Mucosa of stomach (tissue), 1 donor: Measurements from ENCODE around the gene NFKBIZ.
A peak's percentile ranks its signal among the peaks of the same experiment; 100 is the strongest.

Experiments
- H3K27me3 ChIP-seq: one replicate; pipeline ENCODE4 v1.7.0; 2013; ENCODE audit warnings: mild to moderate bottlenecking, low read length; ENCODE audit not compliant: control insufficient read depth, insufficient read depth
- H3K36me3 ChIP-seq: one replicate; pipeline ENCODE4 v1.7.0; 2013; ENCODE audit warnings: low read length; ENCODE audit not compliant: control insufficient read depth, insufficient read depth
- H3K4me1 ChIP-seq: one replicate; pipeline ENCODE4 v1.7.0; 2013; ENCODE audit warnings: mild to moderate bottlenecking, low read length; ENCODE audit not compliant: control insufficient read depth, insufficient read depth
- H3K4me3 ChIP-seq: one replicate; pipeline ENCODE4 v1.7.0; 2013; ENCODE audit warnings: low read length
- H3K9ac ChIP-seq: one replicate; pipeline ENCODE4 v1.7.0; 2013; ENCODE audit warnings: mild to moderate bottlenecking, low read length, moderate library complexity
- H3K9me3 ChIP-seq: one replicate; pipeline ENCODE4 v1.7.0; 2013; ENCODE audit warnings: mild to moderate bottlenecking, low read length, moderate library complexity; ENCODE audit not compliant: control insufficient read depth
- donor health status: Pancreatic carcinoma.

Gene NFKBIZ

GRCh38 chr3:101845425-101845824, 3.9 kb upstream of the NFKBIZ start:
- H3K36me3 ChIP-seq = no peaks in the 10 kb centered on the region
- peaks cover 19% of the 10 kb centered on the region for H3K4me1 ChIP-seq
- H3K4me3 ChIP-seq = no peak overlapping the region
- no peaks in the 10 kb centered on the region for H3K9me3 ChIP-seq
- no peaks in the 10 kb centered on the region for H3K27me3 ChIP-seq
- H3K9ac ChIP-seq = no peak overlapping the region

DNA sequence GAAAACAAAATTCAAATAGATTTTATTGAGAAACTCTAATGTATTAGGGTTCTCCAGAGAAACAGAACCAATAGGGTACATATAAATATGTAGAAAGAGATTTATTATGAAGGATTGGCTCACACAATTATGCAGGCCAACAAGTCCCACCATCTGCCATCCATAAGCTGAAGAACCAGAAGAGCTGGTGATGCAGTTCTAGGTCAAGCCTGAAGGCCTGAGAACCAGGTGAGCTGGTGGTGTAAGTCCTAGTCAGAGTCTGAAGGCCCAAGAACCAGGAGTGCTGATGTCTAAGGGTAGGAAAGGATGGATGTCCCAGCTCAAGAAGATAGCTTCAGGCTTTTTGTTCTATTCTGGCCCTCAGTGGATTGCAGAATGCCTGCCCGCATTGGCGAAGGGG, 2.6 kb upstream of the NFKBIZ start:
- no peaks in the 10 kb centered on the region for H3K36me3 ChIP-seq
- no peaks in the 10 kb centered on the region for H3K9me3 ChIP-seq
- H3K4me1 ChIP-seq = peaks cover 19% of the 10 kb centered on the region
- no peaks in the 10 kb centered on the region for H3K27me3 ChIP-seq
- H3K9ac ChIP-seq = no peak overlapping the region
- H3K4me3 ChIP-seq = no peak overlapping the region

- H3K4me3 ChIP-seq = no peak overlapping the region
- H3K36me3 ChIP-seq = no peaks in the 10 kb centered on the region
- peak overlapping the region; percentile 3 for H3K9ac ChIP-seq
- H3K9me3 ChIP-seq = no peaks in the 10 kb centered on the region
- no peaks in the 10 kb centered on the region for H3K27me3 ChIP-seq
- H3K4me1 ChIP-seq = peaks cover 19% of the 10 kb centered on the region
Measured at GRCh38 chr3:101847328-101847727, 2.0 kb upstream of the NFKBIZ start.

- peak overlapping the region; percentile 33 for H3K4me3 ChIP-seq
- H3K9me3 ChIP-seq = no peaks in the 10 kb centered on the region
- peak overlapping the region; percentile 97 for H3K9ac ChIP-seq
- H3K4me1 ChIP-seq = peaks cover 26% of the 10 kb centered on the region
- peaks cover 3% of the 10 kb centered on the region for H3K36me3 ChIP-seq
- H3K27me3 ChIP-seq = no peaks in the 10 kb centered on the region
Measured at GRCh38 chr3:101848326-101848725, 988 bp upstream of the NFKBIZ start.

DNA sequence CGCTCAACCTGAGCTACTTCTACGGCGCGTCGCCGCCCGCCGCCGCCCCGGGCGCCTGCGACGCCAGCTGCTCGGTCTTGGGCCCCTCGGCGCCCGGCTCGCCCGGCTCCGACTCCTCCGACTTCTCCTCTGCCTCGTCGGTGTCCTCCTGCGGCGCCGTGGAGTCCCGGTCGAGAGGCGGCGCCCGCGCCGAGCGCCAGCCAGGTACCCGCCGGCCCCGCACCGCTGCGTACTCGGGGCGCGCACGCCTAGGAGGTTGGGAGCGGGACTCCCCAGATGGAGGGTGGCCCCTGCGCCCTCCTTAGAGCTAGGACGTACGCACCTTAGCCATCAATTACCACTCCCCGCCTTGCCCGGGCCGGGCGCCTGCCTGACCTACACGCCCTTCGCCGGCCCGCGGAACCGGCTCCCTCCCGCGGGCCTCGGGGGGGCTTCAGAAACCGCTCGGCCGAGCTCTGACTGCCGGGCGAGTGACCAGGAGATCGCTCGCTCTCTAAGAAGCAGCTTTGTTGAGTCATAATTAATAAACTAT, 466 bp downstream of the NFKBIZ start:
- H3K9ac ChIP-seq = peak overlapping the region; percentile 97
- peak overlapping the region; percentile 82 for H3K4me3 ChIP-seq
- peaks cover 35% of the 10 kb centered on the region for H3K4me1 ChIP-seq
- H3K27me3 ChIP-seq = no peaks in the 10 kb centered on the region
- no peaks in the 10 kb centered on the region for H3K9me3 ChIP-seq
- H3K36me3 ChIP-seq = peaks cover 9% of the 10 kb centered on the region

- peaks cover 16% of the 10 kb centered on the region for H3K36me3 ChIP-seq
- peaks cover 41% of the 10 kb centered on the region for H3K4me1 ChIP-seq
- H3K27me3 ChIP-seq = no peaks in the 10 kb centered on the region
- peak overlapping the region; percentile 82 for H3K4me3 ChIP-seq
- H3K9ac ChIP-seq = peak overlapping the region; percentile 97
- no peaks in the 10 kb centered on the region for H3K9me3 ChIP-seq
Measured at GRCh38 chr3:101850246-101851051, 1.1 kb downstream of the NFKBIZ start.

- H3K9ac ChIP-seq = peak overlapping the region; percentile 97
- H3K9me3 ChIP-seq = no peaks in the 10 kb centered on the region
- no peaks in the 10 kb centered on the region for H3K27me3 ChIP-seq
- peaks cover 45% of the 10 kb centered on the region for H3K4me1 ChIP-seq
- H3K36me3 ChIP-seq = peaks cover 20% of the 10 kb centered on the region
- H3K4me3 ChIP-seq = peak overlapping the region; percentile 82
Measured at GRCh38 chr3:101851072-101851770, 1.9 kb downstream of the NFKBIZ start.

DNA sequence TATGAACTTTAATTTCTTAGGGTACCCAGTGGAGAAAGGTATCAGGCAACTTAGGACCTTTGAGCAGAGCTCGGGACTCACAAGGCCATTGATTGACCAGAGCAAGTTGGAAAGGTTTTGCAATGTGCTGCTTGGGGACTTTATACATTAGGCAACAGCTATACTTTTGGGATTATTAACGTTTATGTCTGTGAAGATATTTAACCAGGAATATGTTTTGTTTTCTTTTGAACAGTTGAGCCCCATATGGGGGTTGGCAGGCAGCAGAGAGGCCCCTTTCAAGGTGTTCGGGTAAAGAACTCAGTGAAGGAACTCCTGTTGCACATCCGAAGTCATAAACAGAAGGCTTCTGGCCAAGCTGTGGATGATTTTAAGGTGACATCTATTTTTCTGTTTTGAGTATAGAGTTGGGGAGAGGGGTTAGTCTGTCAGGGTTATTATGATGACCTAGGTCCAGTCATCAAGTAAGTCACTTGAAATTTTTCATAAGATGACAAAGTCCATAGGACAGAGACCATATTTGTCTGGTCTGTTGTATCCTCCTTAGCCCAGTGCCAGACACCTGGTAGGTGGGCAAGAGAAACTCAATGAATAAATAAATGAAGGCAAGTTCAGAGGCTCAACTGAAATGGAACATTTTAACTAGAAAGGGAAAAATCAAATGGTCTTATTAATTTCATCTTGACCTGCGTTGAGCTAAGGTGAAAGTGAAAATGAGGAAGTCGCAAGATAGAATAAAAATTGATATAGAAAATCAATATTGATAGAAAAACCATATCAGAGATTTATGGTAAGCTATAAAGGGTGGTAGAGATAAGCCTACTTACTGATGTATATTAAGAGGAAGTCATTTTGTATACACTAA, 2.8 kb downstream of the NFKBIZ start:
- Histone ChIP-seq H3K4me3 (peak overlapping the region; percentile 82), H3K9me3 (no peaks in the 10 kb centered on the region), H3K36me3 (peaks cover 21% of the 10 kb centered on the region), H3K4me1 (peaks cover 45% of the 10 kb centered on the region), H3K9ac (peak overlapping the region; percentile 97), H3K27me3 (no peaks in the 10 kb centered on the region)

DNA sequence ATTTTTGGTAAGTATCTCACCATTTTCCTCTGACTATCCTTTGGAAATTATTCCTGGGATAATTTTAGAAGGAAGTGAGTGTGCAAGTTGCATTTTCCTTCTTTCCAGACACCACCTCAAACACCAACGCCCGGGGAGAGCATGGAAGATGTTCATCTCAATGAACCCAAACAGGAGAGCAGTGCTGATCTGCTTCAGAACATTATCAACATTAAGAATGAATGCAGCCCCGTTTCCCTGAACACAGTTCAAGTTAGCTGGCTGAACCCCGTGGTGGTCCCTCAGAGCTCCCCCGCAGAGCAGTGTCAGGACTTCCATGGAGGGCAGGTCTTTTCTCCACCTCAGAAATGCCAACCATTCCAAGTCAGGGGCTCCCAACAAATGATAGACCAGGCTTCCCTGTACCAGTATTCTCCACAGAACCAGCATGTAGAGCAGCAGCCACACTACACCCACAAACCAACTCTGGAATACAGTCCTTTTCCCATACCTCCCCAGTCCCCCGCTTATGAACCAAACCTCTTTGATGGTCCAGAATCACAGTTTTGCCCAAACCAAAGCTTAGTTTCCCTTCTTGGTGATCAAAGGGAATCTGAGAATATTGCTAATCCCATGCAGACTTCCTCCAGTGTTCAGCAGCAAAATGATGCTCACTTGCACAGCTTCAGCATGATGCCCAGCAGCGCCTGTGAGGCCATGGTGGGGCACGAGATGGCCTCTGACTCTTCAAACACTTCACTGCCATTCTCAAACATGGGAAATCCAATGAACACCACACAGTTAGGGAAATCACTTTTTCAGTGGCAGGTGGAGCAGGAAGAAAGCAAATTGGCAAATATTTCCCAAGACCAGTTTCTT, 3.9 kb downstream of the NFKBIZ start:
- Histone ChIP-seq H3K4me3 (no peak overlapping the region), H3K4me1 (peaks cover 39% of the 10 kb centered on the region), H3K9ac (peak overlapping the region; percentile 97), H3K9me3 (no peaks in the 10 kb centered on the region), H3K36me3 (peaks cover 27% of the 10 kb centered on the region), H3K27me3 (no peaks in the 10 kb centered on the region)

DNA sequence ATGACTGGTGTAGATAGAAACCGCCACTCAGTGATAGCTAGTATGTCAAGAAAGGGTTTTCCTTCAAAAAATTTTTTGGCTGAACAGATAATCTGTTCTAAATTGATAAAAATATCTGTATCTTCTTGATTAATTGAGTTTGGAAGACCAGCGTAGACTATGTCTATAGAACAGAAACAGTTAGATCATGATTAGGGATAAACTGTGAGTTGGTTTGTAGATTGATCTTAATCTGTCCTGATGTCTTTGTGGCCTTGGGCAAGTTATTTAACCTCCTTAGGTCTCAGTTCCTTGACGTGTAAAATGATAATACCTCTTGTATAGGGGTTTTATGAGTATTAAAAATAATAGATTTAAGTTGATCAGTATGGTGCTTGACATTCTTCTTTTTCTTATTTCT, 4.7 kb downstream of the NFKBIZ start:
- Histone ChIP-seq H3K4me3 (no peak overlapping the region), H3K27me3 (no peaks in the 10 kb centered on the region), H3K36me3 (peaks cover 27% of the 10 kb centered on the region), H3K4me1 (peaks cover 36% of the 10 kb centered on the region), H3K9me3 (no peaks in the 10 kb centered on the region), H3K9ac (no peak overlapping the region)
